Dendritic cell treated with granulocyte-macrophage colony-stimulating factor and Interleukin-4, amounts not matched to agents 40 ng/mL and 50 ng/mL, for 4 days (primary cell): ENCODE measurements around the gene FAM151B.
A peak's percentile ranks its signal among the peaks of the same experiment; 100 is the strongest.

ENCODE experiments used
- H3K27ac Mint-ChIP-seq: one replicate; pipeline ENCODE4 v1.8.0; 2022; ENCODE audit warnings: mild to moderate bottlenecking, mixed read lengths
- H3K27me3 Mint-ChIP-seq: one replicate; pipeline ENCODE4 v1.8.0; 2022; ENCODE audit warnings: mild to moderate bottlenecking, mixed read lengths
- H3K36me3 Mint-ChIP-seq: one replicate; pipeline ENCODE4 v1.8.0; 2022; ENCODE audit warnings: low read depth, mixed read lengths
- H3K4me1 Mint-ChIP-seq: one replicate; pipeline ENCODE4 v1.8.0; 2022; ENCODE audit warnings: low read depth, mixed read lengths
- H3K4me3 Mint-ChIP-seq: one replicate; pipeline ENCODE4 v1.8.0; 2022; ENCODE audit warnings: mild to moderate bottlenecking, moderate library complexity, mixed read lengths
- H3K9me3 Mint-ChIP-seq: one replicate; pipeline ENCODE4 v1.8.0; 2022; ENCODE audit warnings: mixed read lengths
- intact Hi-C: fragments of 100-400 bp; cut with micrococcal nuclease; formaldehyde crosslinking; loops from one replicate; pipeline ENCODE4 v1.15.0; 2022

The FAM151B gene

GRCh38 chr5:80541392-80541791 lies 53.5 kb downstream of the FAM151B start:
- no peak overlapping the region for H3K4me3 Mint-ChIP-seq
- no peaks in the 10 kb centered on the region for H3K36me3 Mint-ChIP-seq
- H3K9me3 Mint-ChIP-seq, result no peaks in the 10 kb centered on the region
- intact Hi-C loops, result no loop called here
- H3K27me3 Mint-ChIP-seq, result no peaks in the 10 kb centered on the region
- H3K4me1 Mint-ChIP-seq, result peaks cover 5% of the 10 kb centered on the region
- H3K27ac Mint-ChIP-seq, result no peak overlapping the region

GRCh38 chr5:80554646-80555045 lies 66.7 kb downstream of the FAM151B start:
- peaks cover 29% of the 10 kb centered on the region for H3K27me3 Mint-ChIP-seq
- no peaks in the 10 kb centered on the region for H3K36me3 Mint-ChIP-seq

GRCh38 chr5:80555099-80555498 lies 67.2 kb downstream of the FAM151B start:
- intact Hi-C loops, result no loop called here
- Mint-ChIP-seq H3K36me3 (no peaks in the 10 kb centered on the region), H3K4me1 (no peaks in the 10 kb centered on the region), H3K27ac (no peak overlapping the region), H3K9me3 (peaks cover 7% of the 10 kb centered on the region), H3K27me3 (peaks cover 31% of the 10 kb centered on the region), H3K4me3 (no peak overlapping the region)

More at GRCh38 chr5:80554646-80555045, 66.7 kb downstream of the FAM151B start:
- Mint-ChIP-seq H3K9me3 (peaks cover 7% of the 10 kb centered on the region), H3K4me1 (no peaks in the 10 kb centered on the region), H3K27ac (no peak overlapping the region), H3K4me3 (no peak overlapping the region)
- intact Hi-C loops, result no loop called here

- Mint-ChIP-seq H3K4me1 (no peaks in the 10 kb centered on the region), H3K9me3 (no peaks in the 10 kb centered on the region), H3K27ac (no peak overlapping the region), H3K27me3 (peaks cover 46% of the 10 kb centered on the region), H3K36me3 (no peaks in the 10 kb centered on the region), H3K4me3 (no peak overlapping the region)
- intact Hi-C loops, result no loop called here
Measured at GRCh38 chr5:80559244-80559643, 71.3 kb downstream of the FAM151B start.

GRCh38 chr5:80565330-80565729 lies 77.4 kb downstream of the FAM151B start:
- Mint-ChIP-seq H3K4me3 (no peak overlapping the region), H3K36me3 (no peaks in the 10 kb centered on the region), H3K4me1 (peaks cover 11% of the 10 kb centered on the region), H3K27me3 (peaks cover 66% of the 10 kb centered on the region), H3K27ac (no peak overlapping the region), H3K9me3 (no peaks in the 10 kb centered on the region)
- intact Hi-C loops, result loop anchor here (10.0 kb wide), 1 partner anchor 61 kb away; no protein-coding TSS in a partner anchor

GRCh38 chr5:80566711-80567259 lies 78.9 kb downstream of the FAM151B start:
- intact Hi-C loops, result loop anchor here (10.0 kb wide), 1 partner anchor 62 kb away; no protein-coding TSS in a partner anchor
- H3K27me3 Mint-ChIP-seq, result peaks cover 75% of the 10 kb centered on the region
- H3K9me3 Mint-ChIP-seq, result no peaks in the 10 kb centered on the region
- no peak overlapping the region for H3K4me3 Mint-ChIP-seq
- no peaks in the 10 kb centered on the region for H3K36me3 Mint-ChIP-seq
- peaks cover 15% of the 10 kb centered on the region for H3K4me1 Mint-ChIP-seq
- no peak overlapping the region for H3K27ac Mint-ChIP-seq

GRCh38 chr5:80568251-80568650 lies 80.4 kb downstream of the FAM151B start:
- Mint-ChIP-seq H3K27ac (no peak overlapping the region), H3K4me3 (no peak overlapping the region), H3K27me3 (peaks cover 80% of the 10 kb centered on the region), H3K9me3 (no peaks in the 10 kb centered on the region), H3K36me3 (no peaks in the 10 kb centered on the region), H3K4me1 (peaks cover 15% of the 10 kb centered on the region)
- intact Hi-C loops, result loop anchor here (10.0 kb wide), 1 partner anchor 63 kb away; no protein-coding TSS in a partner anchor

- H3K4me3 Mint-ChIP-seq, result peak overlapping the region; percentile 60
- no peaks in the 10 kb centered on the region for H3K36me3 Mint-ChIP-seq
- H3K4me1 Mint-ChIP-seq, result peaks cover 15% of the 10 kb centered on the region
- peaks cover 83% of the 10 kb centered on the region for H3K27me3 Mint-ChIP-seq
- no peak overlapping the region for H3K27ac Mint-ChIP-seq
- H3K9me3 Mint-ChIP-seq, result no peaks in the 10 kb centered on the region
- intact Hi-C loops, result loop anchor here (10.0 kb wide), 1 partner anchor 65 kb away; no protein-coding TSS in a partner anchor
Measured at GRCh38 chr5:80569086-80569960, 81.4 kb downstream of the FAM151B start.

GRCh38 chr5:80569961-80570786 lies 82.3 kb downstream of the FAM151B start, which contains the start of gene ANKRD34B:
ANKRD34B (minus strand) TSS chr5:80570280; CDS start chr5:80560019, 10,261 bp downstream.
- Mint-ChIP-seq H3K36me3 (no peaks in the 10 kb centered on the region), H3K4me1 (peaks cover 15% of the 10 kb centered on the region), H3K4me3 (peak within 1 kb of the TSS; percentile 60), H3K27ac (no peak within 1 kb of the TSS), H3K9me3 (no peaks in the 10 kb centered on the region), H3K27me3 (peaks cover 80% of the 10 kb centered on the region)
- intact Hi-C loops, result loop anchor here (10.0 kb wide), 1 partner anchor 65 kb away; no protein-coding TSS in a partner anchor

GRCh38 chr5:80573062-80573461 lies 85.2 kb downstream of the FAM151B start:
- no peak overlapping the region for H3K4me3 Mint-ChIP-seq
- H3K27me3 Mint-ChIP-seq, result peaks cover 69% of the 10 kb centered on the region
- no peaks in the 10 kb centered on the region for H3K9me3 Mint-ChIP-seq
- H3K4me1 Mint-ChIP-seq, result peaks cover 15% of the 10 kb centered on the region
- no peak overlapping the region for H3K27ac Mint-ChIP-seq
- intact Hi-C loops, result no loop called here
- no peaks in the 10 kb centered on the region for H3K36me3 Mint-ChIP-seq

GRCh38 chr5:80576383-80576782 lies 88.5 kb downstream of the FAM151B start:
- Mint-ChIP-seq H3K27me3 (peaks cover 38% of the 10 kb centered on the region), H3K9me3 (no peaks in the 10 kb centered on the region), H3K36me3 (no peaks in the 10 kb centered on the region), H3K27ac (no peak overlapping the region), H3K4me1 (no peaks in the 10 kb centered on the region), H3K4me3 (no peak overlapping the region)
- intact Hi-C loops, result no loop called here

GRCh38 chr5:80577707-80578106 lies 89.8 kb downstream of the FAM151B start:
- no peaks in the 10 kb centered on the region for H3K36me3 Mint-ChIP-seq
- no peak overlapping the region for H3K27ac Mint-ChIP-seq
- intact Hi-C loops, result no loop called here
- peaks cover 25% of the 10 kb centered on the region for H3K27me3 Mint-ChIP-seq
- H3K4me1 Mint-ChIP-seq, result no peaks in the 10 kb centered on the region
- no peak overlapping the region for H3K4me3 Mint-ChIP-seq
- H3K9me3 Mint-ChIP-seq, result no peaks in the 10 kb centered on the region

GRCh38 chr5:80579050-80579449 lies 91.2 kb downstream of the FAM151B start:
- intact Hi-C loops, result no loop called here
- H3K4me3 Mint-ChIP-seq, result no peak overlapping the region
- no peak overlapping the region for H3K27ac Mint-ChIP-seq
- no peaks in the 10 kb centered on the region for H3K4me1 Mint-ChIP-seq
- H3K9me3 Mint-ChIP-seq, result no peaks in the 10 kb centered on the region
- H3K27me3 Mint-ChIP-seq, result peaks cover 14% of the 10 kb centered on the region
- no peaks in the 10 kb centered on the region for H3K36me3 Mint-ChIP-seq
